Activated gamma-delta T cell treated with anti-CD3 and anti-CD28 coated beads, Interleukin-2, amount 50 U/mL, for 16 hours (primary cell): Measurements from ENCODE around the gene KCNMA1.

ENCODE experiments used
- DNase-seq: peaks from one replicate; pipeline ENCODE4 v3.0.0-alpha.2; 2020; ENCODE audit warnings: low read depth

Gene KCNMA1

GRCh38 chr10:77244286-77244685, 393.3 kb downstream of the KCNMA1 start:
- no peak for DNase-seq

DNA sequence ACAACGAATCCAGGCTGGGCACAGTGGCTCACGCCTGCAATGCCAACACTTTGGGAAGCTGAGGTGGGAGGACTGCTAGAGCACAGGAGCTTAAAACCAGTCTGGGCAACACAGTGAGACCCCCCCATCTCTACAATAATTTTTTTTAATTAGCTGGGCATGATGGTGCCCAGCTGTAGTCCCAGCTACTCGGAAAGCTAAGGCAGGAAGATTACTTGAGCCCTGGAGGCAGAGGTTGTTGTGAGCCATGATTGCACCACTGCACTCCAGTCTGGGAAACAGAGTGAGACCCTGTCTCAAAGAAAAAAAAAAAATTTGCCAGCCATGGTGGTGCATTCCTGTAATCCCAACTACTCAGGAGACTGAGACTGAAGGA, 396.3 kb downstream of the KCNMA1 start:
- DNase-seq: no peak

GRCh38 chr10:77240706-77241349, 396.8 kb downstream of the KCNMA1 start:
- no peak for DNase-seq

- no peak for DNase-seq
Measured at GRCh38 chr10:77240041-77240652, 397.5 kb downstream of the KCNMA1 start.

DNA sequence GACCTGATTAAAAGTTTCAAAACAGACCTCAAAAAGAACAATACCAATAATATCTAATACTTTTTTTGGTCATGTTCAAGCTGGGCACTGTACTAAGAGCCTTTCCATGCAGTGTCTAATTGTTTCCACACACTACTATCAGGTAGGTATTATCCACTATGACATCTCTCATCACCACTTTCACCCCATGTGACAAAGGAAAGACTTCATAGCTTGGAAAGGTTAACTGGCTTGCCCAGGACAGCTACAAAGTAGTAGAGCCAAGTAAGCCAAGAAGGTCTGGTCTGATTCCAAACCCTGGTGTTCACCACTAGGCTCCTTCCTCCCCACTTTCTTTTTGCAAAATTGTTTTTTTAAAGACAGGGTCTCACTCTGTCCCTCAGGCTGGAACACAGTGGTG, 400.5 kb downstream of the KCNMA1 start:
- DNase-seq: no peak

DNA sequence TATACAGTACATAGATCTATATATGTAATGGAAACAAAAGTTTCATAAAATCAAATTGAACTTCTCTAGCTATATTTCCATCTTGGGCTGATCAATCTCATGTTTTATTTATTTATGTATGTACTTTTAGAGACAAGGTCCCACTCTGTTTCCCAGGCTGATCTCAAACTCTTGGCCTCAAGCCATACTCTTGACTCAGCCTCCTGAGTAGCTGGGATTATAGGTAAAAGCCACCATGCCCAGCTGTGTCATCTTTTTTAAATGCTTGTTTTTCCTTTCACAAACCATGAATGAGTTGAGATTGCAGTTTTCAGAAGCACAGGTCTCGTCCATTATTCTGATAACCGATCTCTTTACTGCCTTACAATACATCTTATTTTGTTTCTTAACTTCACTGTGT, 400.9 kb downstream of the KCNMA1 start:
- DNase-seq: no peak

GRCh38 chr10:77236029-77236428, 401.6 kb downstream of the KCNMA1 start:
- DNase-seq: no peak

- no peak for DNase-seq
Measured at GRCh38 chr10:77234599-77234998, 403.0 kb downstream of the KCNMA1 start.

DNA sequence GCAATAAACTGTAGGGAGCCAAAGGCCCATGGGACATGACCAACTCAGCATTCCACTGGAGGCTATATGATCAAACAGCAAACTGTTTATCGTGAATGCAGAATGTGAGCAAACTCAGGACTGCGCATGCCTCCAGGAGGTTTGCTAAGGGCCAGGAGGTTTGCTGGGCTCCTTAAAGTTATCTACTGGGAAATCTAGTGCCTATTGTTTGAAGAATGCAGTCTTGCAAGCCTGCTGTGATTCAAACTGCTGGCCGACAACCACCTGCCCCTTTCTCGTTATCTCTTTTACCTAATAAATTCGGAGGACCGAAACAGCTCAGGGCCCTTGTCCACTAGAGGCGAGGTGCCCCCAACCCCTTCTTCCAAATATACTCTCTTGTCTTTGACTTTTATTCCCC, 404.1 kb downstream of the KCNMA1 start:
- no peak for DNase-seq

DNA sequence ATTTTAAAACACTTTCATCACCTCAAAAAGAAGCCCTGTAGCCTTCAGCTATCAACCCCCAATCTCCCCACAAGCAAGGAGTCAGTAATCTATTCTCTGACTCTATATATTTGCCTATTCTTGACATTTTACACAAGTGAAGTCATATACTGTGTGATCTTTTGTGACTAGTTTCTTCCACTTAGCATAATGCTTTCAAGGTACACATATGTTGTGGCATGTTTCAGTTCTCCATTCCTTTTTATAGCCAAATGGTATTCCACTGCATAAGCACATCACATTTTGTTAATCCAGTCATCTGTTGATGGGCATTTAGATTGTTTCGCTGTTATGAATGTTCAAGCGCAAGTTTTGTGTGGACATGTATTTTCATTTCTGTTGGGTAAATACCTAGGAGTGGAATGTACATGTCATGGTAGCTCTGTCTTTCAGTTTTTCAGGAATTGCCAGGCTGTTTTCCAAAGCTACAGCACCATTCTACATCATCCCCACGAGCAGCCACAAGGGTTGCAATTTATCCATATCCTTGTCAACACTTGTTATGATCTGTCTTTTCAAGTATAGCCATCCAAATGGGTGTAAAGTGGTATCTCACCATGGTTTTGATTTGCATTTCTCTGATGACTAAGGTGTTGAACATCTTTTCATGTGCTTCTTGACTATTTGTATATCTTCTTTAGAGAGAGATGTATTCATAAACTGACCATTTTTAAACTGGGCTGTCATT, 405.6 kb downstream of the KCNMA1 start:
- no peak for DNase-seq

DNA sequence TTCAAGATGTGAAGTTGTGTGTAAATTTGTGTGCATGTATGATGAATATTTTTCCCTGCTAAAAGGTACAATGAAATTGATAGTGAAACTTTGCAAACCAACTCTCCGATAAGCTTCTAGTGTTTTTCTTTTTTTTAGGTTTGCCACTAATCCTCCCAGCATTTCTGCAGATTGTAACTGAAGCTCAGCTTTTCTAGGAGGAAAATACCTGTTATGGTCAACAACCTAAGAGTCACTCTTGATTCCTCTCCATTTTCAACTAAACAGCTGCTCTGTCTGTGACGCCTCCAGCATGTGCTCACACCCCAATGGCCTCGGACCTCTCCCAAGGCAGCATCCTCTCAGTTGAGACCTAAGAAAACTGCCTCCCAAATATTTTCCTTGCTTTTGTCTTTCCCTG, 406.2 kb downstream of the KCNMA1 start:
- DNase-seq: no peak

DNA sequence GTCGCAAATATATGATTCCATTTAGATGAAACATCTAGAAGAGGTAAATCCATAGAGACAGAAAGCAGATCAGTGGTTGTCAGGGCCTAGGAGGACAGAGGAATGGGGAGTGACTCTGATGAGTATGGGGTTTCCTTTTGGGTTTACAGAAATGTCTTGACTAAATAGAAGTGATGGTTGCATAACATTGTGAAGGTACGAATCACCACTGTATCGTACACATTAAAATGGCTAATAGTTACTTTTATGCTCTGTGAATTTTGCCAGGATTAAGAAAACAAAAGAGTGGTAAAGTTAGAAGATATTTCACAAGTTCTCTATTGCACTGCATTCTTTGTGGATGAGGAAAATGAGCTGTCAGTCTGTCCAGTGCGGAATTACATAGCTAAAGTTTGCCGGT, 407.4 kb downstream of the KCNMA1 start:
- DNase-seq: no peak

DNA sequence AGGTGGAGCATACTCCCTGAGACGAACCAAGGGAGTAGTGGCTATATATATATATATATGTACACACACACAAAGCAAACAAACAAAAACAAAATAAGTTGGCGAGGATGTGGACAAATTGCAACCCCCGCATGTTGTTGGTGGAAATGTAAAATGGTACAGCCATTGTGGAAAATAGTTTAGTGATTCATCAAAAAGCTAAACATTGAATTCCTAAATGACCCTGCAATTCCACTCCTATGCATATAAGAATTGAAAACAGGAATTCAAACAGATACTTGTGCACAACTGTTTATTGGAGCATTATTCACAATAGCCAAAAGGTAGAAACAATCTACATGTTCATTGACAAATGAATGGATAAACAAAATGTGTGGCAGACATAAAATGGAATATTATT, 407.9 kb downstream of the KCNMA1 start:
- DNase-seq: no peak

DNA sequence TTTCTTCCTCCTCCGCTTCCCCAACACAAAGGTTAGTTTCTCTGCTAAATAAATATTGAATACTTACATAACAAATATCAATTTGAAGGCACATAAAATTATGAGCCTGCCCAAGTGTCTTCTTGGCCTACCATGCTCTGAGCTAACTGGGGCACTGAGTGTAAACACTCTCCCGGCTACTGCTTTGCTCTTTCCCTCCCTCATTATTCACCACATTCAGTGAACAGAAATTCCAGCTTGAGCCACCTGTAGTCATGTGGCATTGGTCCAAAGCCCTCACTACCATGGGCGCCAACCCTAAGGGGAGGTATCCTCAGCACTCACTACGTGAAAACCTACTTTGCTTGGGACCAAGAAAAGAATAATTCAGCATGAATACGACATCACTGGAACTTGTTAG, 409.0 kb downstream of the KCNMA1 start:
- DNase-seq: no peak

DNA sequence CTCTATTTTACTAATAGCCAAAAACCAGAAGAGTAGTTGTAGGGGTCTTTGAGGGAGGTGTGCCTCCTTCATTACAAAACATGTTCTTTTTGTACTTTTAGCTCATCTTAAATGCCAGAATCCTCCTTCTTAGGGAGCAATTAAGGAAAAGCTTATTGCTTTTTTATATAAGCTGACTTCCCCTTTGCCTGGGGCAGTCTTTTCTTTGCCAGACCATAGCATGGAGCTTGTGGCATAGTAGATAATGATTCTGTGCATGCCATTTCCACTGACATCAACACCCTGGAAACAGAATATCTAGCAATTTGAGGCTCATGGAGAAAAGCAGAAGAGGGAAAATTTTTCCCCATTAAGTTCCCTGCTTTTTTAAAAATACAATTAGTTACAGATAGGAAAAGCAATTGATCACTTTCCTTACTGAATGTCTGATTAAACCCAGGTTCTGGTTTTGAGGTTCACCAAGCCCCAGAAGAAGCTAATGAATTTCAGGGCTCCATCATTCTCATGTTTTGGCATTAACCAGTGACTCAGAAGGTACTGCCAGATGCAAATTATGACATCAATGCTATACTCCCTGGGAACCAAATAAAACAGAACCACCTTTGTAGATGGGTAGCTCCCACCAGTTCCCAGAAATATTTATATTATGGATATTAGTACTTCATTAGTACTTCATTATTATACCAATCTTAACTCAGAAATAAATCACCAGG, 410.6 kb downstream of the KCNMA1 start:
- DNase-seq: no peak

GRCh38 chr10:77226452-77226851, 411.2 kb downstream of the KCNMA1 start:
- no peak for DNase-seq

DNA sequence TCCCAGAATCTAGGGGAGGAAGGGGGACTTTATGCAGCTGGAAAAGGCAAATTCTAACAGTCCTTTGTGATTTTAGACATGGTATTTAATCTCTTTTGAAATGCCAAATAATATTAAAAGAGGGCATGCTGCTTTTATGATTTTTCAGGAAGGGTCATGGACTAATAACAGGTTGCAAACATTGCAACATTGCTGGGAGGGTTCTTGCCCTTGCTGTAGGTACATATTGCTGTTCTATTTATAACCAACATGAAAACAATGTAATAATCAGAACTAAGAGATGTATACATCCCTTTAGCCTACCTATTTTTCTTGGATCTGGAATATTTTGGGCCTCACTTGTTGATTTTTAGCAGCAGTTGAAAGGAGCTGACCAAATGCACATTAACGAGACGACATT, 411.6 kb downstream of the KCNMA1 start:
- no peak for DNase-seq

GRCh38 chr10:77223526-77224460, 413.8 kb downstream of the KCNMA1 start:
- DNase-seq: no peak

- DNase-seq: no peak
Measured at GRCh38 chr10:77220150-77220549, 417.5 kb downstream of the KCNMA1 start.

GRCh38 chr10:77219046-77219445, 418.6 kb downstream of the KCNMA1 start:
- DNase-seq: no peak

DNA sequence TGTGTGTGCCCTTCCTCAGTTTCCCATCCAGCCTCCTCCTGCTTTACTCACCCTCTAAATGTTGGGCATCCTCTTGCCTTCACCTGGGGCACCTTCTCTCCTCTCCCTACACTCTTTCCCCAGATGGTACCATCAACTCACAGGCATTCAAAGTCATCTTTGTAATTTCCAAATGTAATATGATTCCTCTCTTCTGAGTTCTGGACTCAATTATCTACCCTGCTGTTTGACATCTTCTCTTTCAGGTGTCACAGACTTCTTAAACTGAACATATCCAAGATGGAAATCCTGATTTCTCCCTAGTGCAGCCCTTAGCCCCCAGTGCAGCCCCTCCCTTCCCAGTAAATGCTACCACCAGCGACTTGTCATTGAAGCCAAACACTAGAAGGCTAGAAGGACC, 422.8 kb downstream of the KCNMA1 start:
- no peak for DNase-seq

DNA sequence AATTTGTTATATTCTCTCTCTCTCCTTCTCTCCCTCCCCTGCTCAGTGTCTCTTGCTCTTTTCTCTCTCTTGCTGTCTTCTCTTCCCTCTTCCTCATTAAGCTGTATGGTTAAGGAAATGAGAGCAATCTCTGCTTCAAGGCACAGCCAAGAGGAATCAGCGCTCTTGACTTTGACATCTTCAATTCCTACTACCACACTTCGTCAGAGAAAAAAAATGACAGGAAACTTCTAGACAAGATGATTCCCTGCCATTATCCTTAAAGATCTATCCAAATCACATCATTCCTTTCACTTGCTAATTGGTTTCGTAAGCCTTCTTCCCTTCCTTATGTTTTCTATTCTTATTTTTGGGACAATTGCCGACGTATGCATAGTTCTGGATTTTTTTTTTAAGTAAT, 425.0 kb downstream of the KCNMA1 start:
- no peak for DNase-seq
